HL-60 (cell line): Measurements from ENCODE around the gene FRMD3.

Experiments
- GABPA ChIP-seq: IDR thresholded peaks from 2 replicates; pipeline ENCODE4 v1.6.1; 2012; ENCODE audit warnings: low read depth
- POLR2AphosphoS5 ChIP-seq: IDR thresholded peaks from 2 replicates; pipeline ENCODE4 v1.6.1; 2012; ENCODE audit warnings: low read depth
- SPI1 ChIP-seq: IDR thresholded peaks from 2 replicates; pipeline ENCODE4 v1.6.1; 2012; ENCODE audit warnings: low read depth, mild to moderate bottlenecking, borderline replicate concordance
- TF ChIP-seq, protein P1 (sequence below): IDR thresholded peaks from one replicate; pipeline ENCODE4 v1.5.1; 2011; ENCODE audit warnings: low read length, control low read depth, inconsistent platforms; ENCODE audit not compliant: insufficient read depth
- TF ChIP-seq, protein P2 (sequence below): IDR thresholded peaks from 2 replicates; pipeline ENCODE4 v1.6.1; 2012; ENCODE audit warnings: low read depth; ENCODE audit not compliant: insufficient replicate concordance

- TF ChIP-seq SPI1 (no peak), POLR2AphosphoS5 (no peak), GABPA (no peak)
- TF ChIP-seq, protein P1, sequence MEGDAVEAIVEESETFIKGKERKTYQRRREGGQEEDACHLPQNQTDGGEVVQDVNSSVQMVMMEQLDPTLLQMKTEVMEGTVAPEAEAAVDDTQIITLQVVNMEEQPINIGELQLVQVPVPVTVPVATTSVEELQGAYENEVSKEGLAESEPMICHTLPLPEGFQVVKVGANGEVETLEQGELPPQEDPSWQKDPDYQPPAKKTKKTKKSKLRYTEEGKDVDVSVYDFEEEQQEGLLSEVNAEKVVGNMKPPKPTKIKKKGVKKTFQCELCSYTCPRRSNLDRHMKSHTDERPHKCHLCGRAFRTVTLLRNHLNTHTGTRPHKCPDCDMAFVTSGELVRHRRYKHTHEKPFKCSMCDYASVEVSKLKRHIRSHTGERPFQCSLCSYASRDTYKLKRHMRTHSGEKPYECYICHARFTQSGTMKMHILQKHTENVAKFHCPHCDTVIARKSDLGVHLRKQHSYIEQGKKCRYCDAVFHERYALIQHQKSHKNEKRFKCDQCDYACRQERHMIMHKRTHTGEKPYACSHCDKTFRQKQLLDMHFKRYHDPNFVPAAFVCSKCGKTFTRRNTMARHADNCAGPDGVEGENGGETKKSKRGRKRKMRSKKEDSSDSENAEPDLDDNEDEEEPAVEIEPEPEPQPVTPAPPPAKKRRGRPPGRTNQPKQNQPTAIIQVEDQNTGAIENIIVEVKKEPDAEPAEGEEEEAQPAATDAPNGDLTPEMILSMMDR = no peak
- TF ChIP-seq, protein P2, sequence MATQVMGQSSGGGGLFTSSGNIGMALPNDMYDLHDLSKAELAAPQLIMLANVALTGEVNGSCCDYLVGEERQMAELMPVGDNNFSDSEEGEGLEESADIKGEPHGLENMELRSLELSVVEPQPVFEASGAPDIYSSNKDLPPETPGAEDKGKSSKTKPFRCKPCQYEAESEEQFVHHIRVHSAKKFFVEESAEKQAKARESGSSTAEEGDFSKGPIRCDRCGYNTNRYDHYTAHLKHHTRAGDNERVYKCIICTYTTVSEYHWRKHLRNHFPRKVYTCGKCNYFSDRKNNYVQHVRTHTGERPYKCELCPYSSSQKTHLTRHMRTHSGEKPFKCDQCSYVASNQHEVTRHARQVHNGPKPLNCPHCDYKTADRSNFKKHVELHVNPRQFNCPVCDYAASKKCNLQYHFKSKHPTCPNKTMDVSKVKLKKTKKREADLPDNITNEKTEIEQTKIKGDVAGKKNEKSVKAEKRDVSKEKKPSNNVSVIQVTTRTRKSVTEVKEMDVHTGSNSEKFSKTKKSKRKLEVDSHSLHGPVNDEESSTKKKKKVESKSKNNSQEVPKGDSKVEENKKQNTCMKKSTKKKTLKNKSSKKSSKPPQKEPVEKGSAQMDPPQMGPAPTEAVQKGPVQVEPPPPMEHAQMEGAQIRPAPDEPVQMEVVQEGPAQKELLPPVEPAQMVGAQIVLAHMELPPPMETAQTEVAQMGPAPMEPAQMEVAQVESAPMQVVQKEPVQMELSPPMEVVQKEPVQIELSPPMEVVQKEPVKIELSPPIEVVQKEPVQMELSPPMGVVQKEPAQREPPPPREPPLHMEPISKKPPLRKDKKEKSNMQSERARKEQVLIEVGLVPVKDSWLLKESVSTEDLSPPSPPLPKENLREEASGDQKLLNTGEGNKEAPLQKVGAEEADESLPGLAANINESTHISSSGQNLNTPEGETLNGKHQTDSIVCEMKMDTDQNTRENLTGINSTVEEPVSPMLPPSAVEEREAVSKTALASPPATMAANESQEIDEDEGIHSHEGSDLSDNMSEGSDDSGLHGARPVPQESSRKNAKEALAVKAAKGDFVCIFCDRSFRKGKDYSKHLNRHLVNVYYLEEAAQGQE = no peak
Measured at GRCh38 chr9:83264315-83264714, 273.9 kb downstream of the FRMD3 start.
